ENCODE measurements around the gene PYGL. TPM values are rescaled to one million over a fixed set of nuclear protein-coding genes. Genes with fewer than 3 reads are reported as not detected.
"Not testable (repeated sequence)": the region's sequence is repeated elsewhere in the genome, so short reads cannot be mapped to it uniquely, and the experiment has no call there.

Gene PYGL
- total RNA-seq, 1 donor from 2014 or later = 12.0 TPM

DNA sequence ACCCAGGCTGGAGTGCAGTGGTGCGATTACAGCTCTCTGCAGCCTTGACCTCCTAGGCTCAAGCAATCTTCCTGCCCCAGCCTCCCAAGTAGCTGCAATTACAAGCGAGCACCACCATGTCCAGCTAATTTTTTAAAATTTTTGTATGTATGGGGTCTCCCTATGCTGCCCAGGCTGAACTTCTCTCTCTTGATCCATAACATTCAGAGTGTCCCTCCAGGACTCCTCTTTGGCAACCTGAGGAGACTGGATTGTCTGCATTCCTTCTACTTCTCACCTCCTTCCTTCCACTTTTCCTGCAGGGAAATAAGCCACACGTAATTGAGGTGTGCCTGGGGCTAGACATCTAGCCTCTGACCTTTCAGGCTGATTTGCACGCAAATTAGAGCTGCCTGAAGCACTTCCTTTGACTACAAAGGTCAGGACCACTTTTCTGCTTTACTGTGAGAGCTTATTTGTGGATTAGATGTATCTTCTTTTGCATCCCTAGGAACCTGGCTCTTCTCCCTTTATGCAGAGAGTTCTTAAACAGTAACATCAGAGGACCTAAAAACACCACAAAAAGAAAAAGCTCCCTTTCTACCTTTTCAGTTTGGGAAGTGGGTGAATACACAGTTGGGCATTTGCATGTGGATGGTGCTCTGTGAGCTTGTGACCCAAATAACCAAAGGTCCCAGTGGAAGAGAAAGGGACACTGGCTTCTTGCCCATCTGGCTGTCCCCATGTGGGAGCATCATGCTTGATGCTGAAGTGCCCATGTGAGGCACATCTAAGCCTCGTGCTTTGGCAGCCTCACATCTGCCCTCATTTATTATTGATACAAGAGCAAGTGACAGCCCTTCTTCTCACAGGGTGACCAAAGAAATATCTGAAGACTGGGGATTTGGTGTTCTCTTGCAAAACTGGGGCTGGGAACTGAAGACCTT lies 33.5 kb downstream of the PYGL start:
- Mint-ChIP-seq H3K27me3 (no peaks in the 10 kb centered on the region), H3K36me3 (ENCODE audit: insufficient read depth) (peaks cover 1% of the 10 kb centered on the region), H3K4me3 (ENCODE audit: low read depth) (no peak overlapping the region), H3K27ac (no peak overlapping the region), H3K9me3 (ENCODE audit: low read depth) (no peaks in the 10 kb centered on the region), H3K4me1 (ENCODE audit: low read depth) (peaks cover 4% of the 10 kb centered on the region)
- TF ChIP-seq, protein P1, sequence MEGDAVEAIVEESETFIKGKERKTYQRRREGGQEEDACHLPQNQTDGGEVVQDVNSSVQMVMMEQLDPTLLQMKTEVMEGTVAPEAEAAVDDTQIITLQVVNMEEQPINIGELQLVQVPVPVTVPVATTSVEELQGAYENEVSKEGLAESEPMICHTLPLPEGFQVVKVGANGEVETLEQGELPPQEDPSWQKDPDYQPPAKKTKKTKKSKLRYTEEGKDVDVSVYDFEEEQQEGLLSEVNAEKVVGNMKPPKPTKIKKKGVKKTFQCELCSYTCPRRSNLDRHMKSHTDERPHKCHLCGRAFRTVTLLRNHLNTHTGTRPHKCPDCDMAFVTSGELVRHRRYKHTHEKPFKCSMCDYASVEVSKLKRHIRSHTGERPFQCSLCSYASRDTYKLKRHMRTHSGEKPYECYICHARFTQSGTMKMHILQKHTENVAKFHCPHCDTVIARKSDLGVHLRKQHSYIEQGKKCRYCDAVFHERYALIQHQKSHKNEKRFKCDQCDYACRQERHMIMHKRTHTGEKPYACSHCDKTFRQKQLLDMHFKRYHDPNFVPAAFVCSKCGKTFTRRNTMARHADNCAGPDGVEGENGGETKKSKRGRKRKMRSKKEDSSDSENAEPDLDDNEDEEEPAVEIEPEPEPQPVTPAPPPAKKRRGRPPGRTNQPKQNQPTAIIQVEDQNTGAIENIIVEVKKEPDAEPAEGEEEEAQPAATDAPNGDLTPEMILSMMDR (IDR thresholded peaks at IDR 0.05; ENCODE audit: unreplicated experiment) = no peak
- no peak for DNase-seq (ENCODE audit: low spot score, unreplicated experiment)

DNA sequence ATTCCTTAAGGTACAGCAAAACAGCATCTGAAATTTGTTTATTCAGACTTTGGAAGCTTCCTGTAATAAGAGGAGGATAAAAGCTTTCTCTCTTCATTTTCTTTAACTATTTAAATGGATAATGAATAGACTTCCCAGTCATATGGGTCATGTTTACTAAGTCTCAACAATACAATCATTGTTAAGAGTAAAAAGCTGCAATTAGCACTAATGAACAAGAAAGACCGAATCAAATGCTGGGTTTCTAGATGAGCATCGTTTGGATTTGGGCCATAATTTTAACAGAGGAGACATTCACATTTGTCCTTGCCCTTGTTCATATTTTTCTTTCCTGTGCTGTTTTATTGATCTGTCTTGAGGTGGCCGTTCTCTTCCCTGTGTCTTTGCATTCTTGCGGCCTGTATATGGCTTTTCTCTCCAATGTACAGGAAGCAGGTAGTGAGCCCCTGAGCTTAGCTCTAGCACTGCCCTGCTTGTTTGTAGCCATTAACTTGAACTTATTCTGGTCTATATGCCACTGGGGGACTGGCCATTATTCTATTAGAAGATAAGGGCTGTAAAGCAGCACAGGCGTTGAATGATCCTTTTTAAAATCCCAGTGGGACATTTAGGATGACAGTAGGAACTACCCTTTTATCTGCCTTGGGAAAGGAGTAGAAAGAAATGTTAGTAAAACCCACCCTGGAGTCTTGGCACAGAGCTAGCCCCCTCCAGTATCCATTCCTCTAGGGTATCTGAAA lies 37.8 kb downstream of the PYGL start:
- TF ChIP-seq, protein P1 (IDR thresholded peaks at IDR 0.05; ENCODE audit: unreplicated experiment) = no peak
- H3K4me1 Mint-ChIP-seq (ENCODE audit: low read depth) = peaks cover 4% of the 10 kb centered on the region
- no peak overlapping the region for H3K27ac Mint-ChIP-seq
- no peak for DNase-seq (ENCODE audit: low spot score, unreplicated experiment)
- no peak overlapping the region for H3K4me3 Mint-ChIP-seq (ENCODE audit: low read depth)
- no peaks in the 10 kb centered on the region for H3K27me3 Mint-ChIP-seq
- H3K9me3 Mint-ChIP-seq (ENCODE audit: low read depth) = peaks cover 5% of the 10 kb centered on the region
- peaks cover 5% of the 10 kb centered on the region for H3K36me3 Mint-ChIP-seq (ENCODE audit: insufficient read depth)

DNA sequence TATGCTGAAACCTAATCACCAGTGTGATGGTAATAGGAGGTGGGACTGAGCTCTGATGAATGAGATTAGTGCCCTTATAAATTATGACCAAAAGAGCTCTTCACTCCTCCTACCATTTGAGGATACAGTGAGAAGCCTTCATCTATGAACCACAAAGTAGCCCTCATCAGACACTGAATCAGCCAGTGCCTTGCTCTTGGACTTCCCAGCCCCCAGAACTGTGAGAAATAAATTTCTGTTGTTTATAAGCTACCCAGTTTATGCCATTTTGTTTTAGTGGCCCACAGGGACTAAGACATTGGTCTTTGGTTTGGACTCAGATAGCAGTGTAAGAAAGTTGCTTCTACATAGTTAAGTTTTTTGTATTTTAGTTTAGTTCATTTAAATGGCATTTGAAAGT lies 39.6 kb downstream of the PYGL start:
- H3K4me3 Mint-ChIP-seq (ENCODE audit: low read depth) = no peak overlapping the region

DNA sequence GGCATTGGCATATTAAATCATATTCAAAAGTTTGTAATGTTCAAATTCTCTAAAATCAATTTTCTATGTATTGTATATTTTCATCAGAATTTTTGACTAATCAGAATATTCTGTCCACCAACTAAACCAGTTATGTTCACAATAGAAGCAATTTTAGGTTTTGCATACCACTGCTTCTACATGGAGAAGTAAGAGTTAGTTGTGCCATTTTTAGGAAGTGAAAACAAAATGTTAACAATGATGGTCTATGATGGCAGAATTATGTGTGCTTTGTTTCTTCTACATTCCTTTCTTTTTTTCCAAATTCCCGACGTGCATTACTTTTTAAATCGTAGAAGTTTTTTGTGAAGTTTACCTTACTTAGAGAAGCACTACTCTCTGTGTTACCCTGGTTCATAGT lies 42.9 kb downstream of the PYGL start:
- peaks cover 4% of the 10 kb centered on the region for H3K4me1 Mint-ChIP-seq (ENCODE audit: low read depth)
- TF ChIP-seq, protein P1 (IDR thresholded peaks at IDR 0.05; ENCODE audit: unreplicated experiment) = no peak
- DNase-seq (ENCODE audit: low spot score, unreplicated experiment) = no peak
- peaks cover 5% of the 10 kb centered on the region for H3K9me3 Mint-ChIP-seq (ENCODE audit: low read depth)
- peaks cover 15% of the 10 kb centered on the region for H3K27me3 Mint-ChIP-seq
- H3K27ac Mint-ChIP-seq = no peak overlapping the region
- H3K36me3 Mint-ChIP-seq (ENCODE audit: insufficient read depth) = peaks cover 4% of the 10 kb centered on the region
- no peak overlapping the region for H3K4me3 Mint-ChIP-seq (ENCODE audit: low read depth)

More for the DNA sequence above, 39.6 kb downstream of the PYGL start:
- Mint-ChIP-seq H3K36me3 (ENCODE audit: insufficient read depth) (peaks cover 5% of the 10 kb centered on the region), H3K27me3 (no peaks in the 10 kb centered on the region), H3K9me3 (ENCODE audit: low read depth) (peaks cover 5% of the 10 kb centered on the region), H3K4me1 (ENCODE audit: low read depth) (peaks cover 4% of the 10 kb centered on the region), H3K27ac (no peak overlapping the region)
- TF ChIP-seq, protein P1 (IDR thresholded peaks at IDR 0.05; ENCODE audit: unreplicated experiment) = no peak
- DNase-seq (ENCODE audit: low spot score, unreplicated experiment) = no peak

DNA sequence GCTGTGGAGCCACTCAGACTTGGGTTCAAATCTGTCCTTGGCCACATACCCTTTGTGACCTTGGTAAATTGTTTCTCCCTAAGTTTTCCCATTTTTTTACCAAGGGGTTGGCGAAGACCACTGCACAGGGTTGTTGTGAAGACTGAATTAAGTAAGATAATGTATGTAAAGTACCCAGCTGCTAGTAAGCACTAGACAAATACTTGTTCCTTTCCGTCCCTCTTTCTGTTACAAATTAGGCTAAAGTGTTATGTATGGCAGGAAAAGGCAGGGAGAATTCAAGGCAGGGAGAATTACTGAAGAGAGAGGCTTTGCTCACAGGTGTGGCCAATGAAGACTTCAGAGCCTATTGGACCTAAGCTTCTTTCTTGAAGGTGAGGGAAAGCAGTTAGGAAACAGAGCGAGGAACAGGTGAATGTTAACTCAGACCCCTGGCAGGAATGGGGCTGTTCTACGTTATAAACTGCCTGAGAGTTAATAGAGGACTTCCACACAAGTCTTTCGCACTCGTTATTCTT lies 46.6 kb downstream of the PYGL start:
- no peak for DNase-seq (ENCODE audit: low spot score, unreplicated experiment)
- Mint-ChIP-seq H3K27me3 (peaks cover 50% of the 10 kb centered on the region), H3K4me3 (ENCODE audit: low read depth) (no peak overlapping the region), H3K27ac (no peak overlapping the region), H3K36me3 (ENCODE audit: insufficient read depth) (peaks cover 1% of the 10 kb centered on the region), H3K9me3 (ENCODE audit: low read depth) (no peaks in the 10 kb centered on the region), H3K4me1 (ENCODE audit: low read depth) (peaks cover 6% of the 10 kb centered on the region)
- TF ChIP-seq, protein P1 (IDR thresholded peaks at IDR 0.05; ENCODE audit: unreplicated experiment) = no peak

DNA sequence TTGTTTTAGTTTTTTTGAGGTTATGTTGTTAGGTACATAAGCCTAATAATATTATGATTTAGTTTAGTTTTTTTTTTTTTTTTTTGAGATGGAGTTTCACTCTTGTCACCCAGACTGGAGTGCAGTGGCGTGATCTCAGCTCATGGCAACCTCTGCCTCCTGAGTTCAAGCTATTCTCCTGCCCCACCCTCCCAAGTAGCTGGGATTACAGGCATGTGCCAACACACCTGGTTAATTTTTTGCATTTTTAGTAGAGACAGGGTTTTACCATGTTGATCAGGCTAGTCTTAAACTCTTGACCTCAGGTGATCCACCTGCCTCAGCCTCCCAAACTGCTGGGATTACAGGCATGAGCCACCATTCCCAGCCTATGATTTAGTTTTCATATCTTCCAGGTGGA lies 47.3 kb downstream of the PYGL start:
- not testable (repeated sequence) for H3K4me3 Mint-ChIP-seq (ENCODE audit: low read depth); H3K4me1 Mint-ChIP-seq (ENCODE audit: low read depth); DNase-seq (ENCODE audit: low spot score, unreplicated experiment); H3K27ac Mint-ChIP-seq; H3K9me3 Mint-ChIP-seq (ENCODE audit: low read depth); H3K36me3 Mint-ChIP-seq (ENCODE audit: insufficient read depth)
- H3K27me3 Mint-ChIP-seq = peaks cover 53% of the 10 kb centered on the region

DNA sequence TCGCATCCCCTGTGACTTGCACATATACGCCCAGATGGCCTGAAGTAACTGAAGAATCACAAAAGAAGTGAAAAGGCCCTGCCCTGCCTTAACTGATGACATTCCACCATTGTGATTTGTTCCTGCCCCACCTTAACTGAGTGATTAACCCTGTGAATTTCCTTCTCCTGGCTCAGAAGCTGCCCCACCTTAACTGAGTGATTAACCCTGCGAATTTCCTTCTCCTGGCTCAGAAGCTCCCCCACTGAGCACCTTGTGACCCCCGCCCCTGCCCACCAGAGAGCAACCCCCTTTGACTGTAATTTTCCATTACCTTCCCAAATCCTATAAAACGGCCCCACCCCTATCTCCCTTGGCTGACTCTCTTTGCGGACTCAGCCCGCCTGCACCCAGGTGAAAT lies 47.9 kb downstream of the PYGL start:
- not testable (repeated sequence) for DNase-seq (ENCODE audit: low spot score, unreplicated experiment); H3K4me1 Mint-ChIP-seq (ENCODE audit: low read depth); H3K27ac Mint-ChIP-seq; H3K4me3 Mint-ChIP-seq (ENCODE audit: low read depth); H3K36me3 Mint-ChIP-seq (ENCODE audit: insufficient read depth); H3K9me3 Mint-ChIP-seq (ENCODE audit: low read depth)
- peaks cover 53% of the 10 kb centered on the region for H3K27me3 Mint-ChIP-seq

All from progenitor cell of endocrine pancreas (in vitro differentiated cells).